IPS-11a (cell line): ENCODE measurements around the gene PPP2R5A.

Experiments
- H3K4me3 ChIP-seq: one replicate; pipeline ENCODE4 v1.5.1; 2013; ENCODE audit warnings: low read depth, low read length, control low read depth

PPP2R5A gene

DNA sequence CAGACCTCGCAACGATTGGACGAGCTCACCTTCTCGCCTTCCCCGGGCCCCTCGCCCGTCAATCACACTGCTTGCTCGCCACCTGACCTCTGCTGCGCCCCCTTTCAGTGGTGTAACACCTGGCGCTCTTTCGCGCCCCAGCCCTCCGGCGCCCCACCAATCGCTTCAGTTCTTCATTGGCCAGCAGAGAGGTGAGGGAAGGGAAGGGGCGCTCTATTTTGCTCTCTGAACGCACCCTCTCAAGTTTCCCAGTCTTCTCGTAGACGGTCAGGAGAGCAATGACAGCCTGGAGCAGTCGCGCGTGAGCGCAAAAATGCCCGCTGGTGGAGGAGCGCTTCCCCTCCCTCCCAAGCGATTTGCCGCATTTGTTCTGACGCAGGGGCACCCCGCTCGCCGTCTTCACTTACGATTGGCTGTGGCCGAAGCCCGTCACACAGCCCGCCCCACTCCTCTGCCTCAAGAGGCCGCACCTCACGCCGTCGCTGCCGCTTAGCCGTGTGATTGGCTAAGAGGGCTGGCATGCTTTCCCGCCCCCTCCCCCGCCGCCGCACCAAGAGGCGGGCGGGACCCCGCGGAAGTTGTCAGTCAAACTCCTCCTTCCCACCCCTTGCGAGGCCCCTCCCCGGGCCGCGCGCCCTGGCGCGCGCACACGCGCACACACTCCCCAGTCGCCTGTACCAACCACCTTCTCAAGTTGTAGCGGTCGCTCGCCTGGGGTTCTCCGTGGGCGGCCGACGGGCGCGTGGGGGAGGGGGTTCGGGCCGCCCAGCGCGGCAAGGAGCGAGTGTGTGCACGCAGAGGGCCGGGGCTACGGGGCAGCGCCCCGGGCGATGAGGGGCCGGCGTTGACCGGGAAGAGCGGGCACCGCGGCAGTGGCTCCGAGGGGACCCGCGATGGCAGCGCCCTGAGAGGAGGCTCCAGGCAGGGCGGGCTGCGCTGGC lies at the start of gene PPP2R5A:
Gene PPP2R5A (plus strand): TSS at position 667 of the 941 bp plus-strand sequence. CDS start 701 bp downstream, outside the sequence.
- peak within 1 kb of the TSS; percentile 85 for H3K4me3 ChIP-seq

DNA sequence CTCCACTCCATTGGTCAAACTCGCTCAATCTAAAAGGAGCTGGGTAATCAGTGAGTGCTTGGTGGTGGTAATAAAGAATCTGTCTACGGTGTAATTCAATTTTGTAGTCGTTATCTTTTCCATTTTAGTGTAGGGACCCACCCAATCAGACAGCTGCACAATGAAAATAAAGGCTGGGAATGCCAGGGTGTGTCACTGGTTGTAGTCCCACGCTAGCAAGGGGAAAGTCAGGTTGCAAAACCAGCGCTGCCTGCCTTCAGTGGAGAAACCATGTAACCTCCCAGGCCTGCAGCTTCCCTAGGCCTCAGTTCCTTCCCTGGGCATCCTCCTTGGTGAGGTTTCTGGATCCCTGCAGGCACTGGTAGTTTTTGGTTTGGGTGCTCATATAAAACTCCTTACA lies 49.4 kb upstream of the PPP2R5A start:
- H3K4me3 ChIP-seq: no peak overlapping the region

DNA sequence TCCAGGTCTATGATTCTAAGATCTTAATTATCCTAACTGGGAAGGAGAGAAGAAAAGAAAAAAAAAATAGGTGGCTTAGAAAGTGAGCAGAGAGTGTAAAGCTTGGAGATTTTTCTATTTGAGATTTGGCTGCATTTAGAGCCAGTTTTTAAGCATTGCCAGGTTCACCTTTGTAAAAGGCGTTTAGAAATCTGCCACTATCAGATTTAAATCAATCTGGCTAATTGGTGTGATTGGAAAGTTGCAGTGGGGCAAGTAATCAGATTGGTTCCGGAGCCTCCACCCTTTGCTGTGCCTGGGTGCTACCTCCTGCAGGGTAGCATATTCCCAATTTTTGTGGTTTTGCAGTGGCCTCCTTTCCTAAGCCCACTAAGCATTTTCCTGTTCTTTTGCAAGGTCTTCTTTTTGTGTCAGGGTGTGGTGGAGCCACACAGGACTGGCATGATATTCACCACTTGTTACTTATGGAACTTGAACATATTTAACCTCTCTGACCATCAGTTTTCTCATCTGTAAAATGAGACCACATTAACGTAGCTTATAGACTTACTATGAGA lies 48.5 kb upstream of the PPP2R5A start:
- H3K4me3 ChIP-seq: no peak overlapping the region

DNA sequence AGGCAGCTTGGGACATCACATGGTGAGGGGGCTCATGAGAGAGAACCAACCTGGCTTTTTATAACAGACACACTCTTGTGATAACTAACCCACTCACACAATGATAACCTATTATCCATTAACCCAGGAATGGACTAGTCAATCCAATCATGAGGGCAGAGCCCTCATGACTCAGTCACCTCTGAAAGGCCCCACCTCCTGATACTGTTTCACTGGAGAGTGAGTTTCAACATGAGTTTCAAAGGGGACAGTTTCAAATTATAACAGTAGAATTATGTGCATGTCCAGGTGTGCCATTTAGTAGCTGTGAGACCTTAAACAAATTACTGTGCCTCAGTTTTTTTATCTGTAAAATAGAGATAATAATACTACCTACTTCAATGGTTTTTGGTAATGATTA lies 47.6 kb upstream of the PPP2R5A start:
- no peak overlapping the region for H3K4me3 ChIP-seq

DNA sequence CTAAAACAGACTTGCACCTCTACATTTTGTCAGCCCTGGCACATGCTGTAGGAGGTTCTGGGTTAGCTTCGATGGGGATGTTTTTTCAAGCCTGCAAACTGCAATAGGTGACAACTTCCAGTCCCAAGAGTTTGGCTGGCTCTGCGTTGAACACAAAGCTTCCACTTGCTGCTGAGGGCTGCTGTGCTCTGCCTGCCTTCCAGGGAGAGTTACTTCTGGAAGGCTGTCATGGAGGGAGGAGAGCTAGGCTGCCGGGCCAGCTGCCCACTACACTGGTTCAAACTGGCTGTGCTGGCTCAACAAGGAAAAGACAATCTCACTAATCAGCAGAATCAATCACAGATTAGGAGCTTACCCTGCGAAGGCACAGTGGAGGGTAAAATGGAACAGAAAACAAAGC lies 46.7 kb upstream of the PPP2R5A start:
- H3K4me3 ChIP-seq: no peak overlapping the region

DNA sequence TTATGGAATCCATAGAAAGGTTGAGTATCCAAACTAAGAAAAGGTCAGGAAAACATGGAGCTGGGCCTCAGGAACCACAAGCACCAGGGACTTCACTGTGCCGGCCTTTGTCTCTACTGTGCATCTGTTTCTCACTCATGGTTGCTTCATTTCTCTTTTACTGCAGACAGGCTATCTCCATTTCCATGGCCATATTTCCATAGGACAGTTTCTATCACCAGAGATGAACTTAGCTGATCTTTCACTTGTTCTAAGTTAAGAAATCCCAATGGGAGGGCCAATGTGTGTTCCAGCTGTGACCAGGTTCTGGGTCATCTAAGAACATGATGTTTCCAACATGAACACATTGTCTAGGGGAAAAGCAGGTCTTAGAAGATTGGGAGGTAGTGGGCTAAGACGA lies 43.7 kb upstream of the PPP2R5A start:
- no peak overlapping the region for H3K4me3 ChIP-seq

DNA sequence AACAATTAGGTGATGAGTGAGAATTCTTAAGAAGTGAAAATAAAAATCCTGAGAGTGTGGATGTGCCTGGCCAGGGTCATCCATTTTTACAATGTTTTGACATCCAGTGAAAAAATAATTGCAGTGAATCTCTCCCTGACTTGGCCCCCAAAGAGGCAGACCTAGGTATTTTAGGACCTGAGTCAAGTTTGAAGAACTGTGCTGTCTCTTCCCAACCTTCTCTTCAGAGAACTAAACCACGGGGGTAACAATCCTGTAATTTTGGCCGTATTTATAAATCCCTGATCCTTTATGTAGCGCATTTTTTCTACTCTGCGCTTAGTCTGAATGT lies 43.3 kb upstream of the PPP2R5A start:
- H3K4me3 ChIP-seq: no peak overlapping the region

DNA sequence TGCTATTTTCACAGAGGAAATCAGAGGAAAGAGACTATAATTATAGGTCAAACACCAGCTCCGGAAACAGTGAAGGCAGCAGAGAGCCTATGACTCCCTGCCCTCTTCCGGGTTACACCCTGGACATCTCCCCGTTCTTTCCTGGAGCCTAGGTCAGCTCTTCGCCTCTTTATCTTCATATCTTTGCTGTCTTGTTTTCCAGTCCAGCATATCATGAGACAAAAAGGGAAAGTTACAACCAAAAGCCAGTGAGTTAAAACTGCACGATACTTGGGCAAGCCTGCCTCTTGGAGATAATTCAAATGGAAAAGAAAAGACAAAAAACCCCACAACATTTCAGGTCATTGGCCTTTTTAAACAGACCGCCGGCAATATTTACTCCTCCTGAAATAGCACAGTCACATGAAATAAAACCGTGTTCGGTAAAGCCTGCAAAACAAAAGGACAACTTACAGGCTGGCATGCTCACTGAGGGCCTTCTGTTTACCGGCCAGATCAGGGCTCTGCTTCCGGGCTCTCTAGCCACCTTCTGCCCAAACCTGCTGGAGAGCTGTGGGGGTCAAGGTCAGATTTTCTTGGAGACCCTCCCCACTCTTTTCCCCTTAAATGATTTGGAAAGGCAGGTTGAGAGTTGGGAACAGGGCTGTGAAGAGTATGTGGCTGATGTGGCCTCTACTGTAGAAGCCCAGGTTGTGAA lies 42.8 kb upstream of the PPP2R5A start:
- no peak overlapping the region for H3K4me3 ChIP-seq

DNA sequence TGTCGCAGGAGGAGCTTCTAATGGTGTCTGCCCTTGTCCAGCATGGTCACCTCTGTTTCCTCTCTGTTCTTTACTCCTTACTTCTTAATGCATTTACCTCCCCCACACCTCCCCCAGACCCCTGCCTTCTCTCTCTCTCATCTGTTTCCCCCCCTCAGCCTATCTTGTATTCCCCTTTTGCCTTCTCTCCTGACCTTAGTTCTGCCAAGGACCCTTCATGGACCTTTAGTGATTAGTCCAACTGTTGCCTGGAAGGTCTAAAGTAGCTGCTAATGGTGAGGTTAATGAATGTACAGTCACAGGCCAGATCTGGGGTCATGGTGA lies 42.3 kb upstream of the PPP2R5A start:
- no peak overlapping the region for H3K4me3 ChIP-seq

DNA sequence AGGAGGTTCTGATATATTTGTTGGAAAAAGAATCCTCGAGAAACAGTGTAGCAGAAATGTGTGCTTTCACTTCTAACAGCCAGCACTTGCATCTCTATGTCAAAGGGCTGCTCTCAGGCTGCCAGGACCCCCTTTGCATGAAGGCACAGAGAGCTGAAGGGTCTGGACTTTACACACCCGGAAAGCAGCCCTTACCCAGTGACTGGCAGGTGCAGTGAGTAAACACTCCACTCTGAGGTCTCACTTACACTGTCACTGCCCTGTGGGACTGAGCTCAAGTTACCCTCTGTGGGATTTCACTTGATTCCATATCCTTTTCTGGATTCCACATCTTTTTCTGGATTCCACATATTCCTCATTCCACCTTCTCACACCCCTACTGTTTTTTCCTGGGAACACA lies 40.8 kb upstream of the PPP2R5A start:
- no peak overlapping the region for H3K4me3 ChIP-seq

DNA sequence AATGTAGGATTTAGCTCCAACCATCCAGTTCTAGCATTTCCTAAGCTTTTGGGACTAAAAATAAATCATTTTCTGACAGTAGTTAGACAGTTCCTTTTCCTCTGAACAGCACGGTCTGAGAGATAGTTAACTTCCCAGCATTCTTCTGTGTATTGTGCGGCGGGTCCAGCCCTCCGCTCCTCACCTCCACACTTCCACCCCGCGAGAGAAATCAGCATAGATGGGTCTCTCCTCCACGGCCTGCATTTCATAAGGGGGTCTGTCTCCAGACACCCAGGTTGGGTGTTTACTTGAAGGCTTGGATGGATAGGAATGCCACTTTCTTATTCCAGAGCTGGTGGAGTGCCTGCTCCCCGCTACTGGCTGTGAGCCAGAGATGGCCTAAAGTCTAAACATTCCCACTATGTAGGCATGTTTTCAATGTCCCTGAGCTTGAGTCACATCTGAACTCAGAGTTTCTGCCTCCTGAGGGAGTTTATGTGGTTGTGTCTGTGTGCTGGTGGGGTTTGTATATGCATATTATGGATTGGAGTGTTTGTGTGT lies 38.0 kb upstream of the PPP2R5A start:
- no peak overlapping the region for H3K4me3 ChIP-seq

DNA sequence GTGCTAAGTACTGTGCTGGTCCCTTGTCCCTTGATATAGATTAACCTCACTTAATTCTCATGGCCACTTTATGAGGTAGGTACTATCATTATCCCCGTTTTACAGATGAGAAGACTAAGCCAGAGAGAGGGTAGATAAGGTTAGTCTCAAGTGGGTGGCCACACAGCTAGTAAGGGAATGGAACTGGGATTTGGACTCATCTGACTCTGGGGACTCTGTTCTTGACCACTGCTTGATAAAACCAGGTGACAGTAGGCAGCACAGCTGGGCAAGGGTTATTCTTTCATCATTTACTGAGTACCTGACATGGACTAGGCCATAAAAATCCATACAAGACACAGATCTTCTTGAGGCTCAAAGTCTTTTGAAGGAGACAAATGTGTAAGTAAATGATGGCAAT lies 37.2 kb upstream of the PPP2R5A start:
- no peak overlapping the region for H3K4me3 ChIP-seq

DNA sequence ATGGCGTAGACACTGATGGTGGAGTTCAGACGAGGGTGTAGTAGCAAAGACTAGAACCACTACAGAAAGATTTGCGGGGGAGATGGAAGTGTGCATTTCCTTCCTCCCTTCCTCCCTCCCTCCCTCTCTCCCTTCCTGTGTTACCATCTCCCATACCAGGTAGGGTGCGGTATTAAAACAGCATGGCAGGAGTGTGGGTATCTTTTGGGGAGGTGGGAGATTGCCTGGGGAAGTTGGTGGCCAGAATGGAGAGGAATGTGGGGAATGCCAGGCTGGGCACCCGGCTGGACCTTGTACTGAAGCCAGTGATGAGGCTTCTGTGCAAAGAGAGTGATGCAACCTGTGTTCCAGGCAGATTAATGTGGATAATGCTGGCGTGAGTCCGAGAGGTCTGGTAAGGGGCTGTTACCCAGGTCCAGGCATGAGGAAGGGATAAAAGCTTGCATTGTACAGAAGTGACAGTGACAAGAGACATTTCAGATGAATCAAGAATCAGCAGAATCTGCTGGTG lies 30.3 kb upstream of the PPP2R5A start:
- no peak overlapping the region for H3K4me3 ChIP-seq

DNA sequence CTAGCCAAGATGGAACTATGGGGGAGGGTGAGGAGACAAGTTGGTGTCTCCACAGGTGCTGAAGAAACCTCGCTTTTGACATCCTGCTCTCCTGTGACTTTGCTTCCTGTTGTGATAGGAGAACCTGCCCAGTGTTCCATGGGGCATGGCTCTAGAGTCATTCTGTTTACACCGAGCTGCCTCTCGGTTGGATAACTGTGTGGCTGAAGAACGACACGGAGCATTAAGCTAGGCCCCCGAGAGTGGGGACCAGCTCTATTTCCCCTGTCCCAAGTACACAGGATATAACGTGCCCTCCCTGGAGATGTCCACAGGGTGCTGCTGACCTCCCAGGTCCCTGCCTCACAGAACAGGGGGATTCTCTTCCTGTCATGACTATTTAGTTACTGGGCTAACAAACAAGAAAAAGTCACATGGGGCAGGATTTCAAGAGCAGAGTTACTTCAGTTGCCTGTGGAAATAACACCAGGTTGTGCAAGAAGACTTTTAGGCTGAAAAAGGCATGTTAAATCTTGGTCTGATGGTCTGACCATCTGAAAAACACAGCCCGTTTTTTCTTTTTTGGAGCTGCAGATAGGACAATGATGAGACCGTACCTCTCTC lies 29.4 kb upstream of the PPP2R5A start:
- no peak overlapping the region for H3K4me3 ChIP-seq

DNA sequence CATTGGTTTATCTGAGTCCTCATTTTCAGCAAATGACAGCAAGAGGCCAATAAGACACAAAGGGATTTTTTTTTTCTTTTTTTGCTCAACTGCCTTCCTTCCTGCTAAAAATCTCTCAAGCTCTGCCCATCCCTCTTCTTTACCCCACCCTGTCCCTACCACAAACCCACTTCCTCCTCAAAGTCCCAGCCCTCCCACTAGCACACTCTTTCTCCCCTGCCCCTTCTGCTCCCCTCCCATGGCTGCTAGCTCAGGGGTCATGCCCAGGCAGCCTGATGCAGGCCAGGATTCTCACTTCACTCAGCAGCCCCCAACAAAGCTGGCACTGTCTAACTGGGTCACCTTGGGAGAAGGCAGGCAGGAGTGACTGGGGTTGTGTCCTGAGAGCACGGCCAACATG lies 28.8 kb upstream of the PPP2R5A start:
- H3K4me3 ChIP-seq: no peak overlapping the region

DNA sequence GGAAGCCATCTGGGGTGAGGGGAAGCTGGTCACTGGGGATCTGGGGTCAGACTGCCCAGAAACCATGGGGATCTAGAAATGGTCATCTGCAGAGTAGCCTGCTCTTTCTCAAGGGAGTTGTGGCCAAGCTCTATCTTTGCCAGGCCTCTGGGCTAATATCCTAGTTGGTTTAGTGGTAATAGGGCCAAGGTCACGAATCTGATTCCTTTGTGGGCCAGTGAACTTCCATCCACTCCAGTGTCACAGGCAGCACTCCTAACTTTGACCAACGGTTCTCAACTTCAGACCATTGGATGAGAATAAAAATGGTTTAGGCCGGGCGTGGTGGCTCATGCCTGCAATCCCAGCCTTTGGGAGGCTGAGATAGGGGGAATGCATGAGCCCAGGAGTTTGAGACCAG lies 28.1 kb upstream of the PPP2R5A start:
- H3K4me3 ChIP-seq: no peak overlapping the region

DNA sequence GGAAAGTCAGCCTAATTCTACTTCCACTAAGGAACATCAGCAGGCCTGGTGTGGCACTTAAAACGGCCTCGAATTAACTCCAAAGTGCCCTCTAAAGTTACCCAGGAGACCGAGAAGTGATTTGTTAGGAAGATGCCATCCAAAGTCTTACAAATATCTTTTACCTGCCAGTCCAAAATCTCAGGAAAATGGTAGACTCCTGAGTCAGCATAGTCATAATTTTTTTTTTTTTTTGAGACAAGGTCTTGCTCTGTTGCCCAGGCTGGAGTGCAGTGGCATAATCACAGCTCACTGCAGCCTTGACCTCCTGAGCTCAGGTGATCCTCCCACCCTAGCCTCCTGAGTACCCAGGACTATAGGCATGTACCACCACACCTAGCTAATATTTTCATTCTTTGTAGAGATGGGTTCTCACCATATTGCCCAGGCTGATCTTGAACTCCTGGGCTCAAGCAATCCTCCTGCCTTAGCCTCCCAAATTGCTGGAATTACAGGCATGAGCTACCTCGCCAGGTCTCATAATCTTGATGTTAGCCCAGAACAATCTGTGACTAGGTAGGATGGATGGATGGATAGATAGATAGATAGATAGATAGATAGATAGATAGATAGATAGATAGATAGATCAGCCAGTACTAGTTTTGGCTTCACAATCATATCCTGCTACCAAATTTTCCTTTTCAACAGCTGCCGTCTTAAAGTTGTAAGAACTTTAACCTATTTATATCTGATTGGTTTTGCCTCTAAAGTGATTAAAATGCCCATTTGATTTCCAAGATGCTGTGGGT lies 25.3 kb upstream of the PPP2R5A start:
- no peak overlapping the region for H3K4me3 ChIP-seq

DNA sequence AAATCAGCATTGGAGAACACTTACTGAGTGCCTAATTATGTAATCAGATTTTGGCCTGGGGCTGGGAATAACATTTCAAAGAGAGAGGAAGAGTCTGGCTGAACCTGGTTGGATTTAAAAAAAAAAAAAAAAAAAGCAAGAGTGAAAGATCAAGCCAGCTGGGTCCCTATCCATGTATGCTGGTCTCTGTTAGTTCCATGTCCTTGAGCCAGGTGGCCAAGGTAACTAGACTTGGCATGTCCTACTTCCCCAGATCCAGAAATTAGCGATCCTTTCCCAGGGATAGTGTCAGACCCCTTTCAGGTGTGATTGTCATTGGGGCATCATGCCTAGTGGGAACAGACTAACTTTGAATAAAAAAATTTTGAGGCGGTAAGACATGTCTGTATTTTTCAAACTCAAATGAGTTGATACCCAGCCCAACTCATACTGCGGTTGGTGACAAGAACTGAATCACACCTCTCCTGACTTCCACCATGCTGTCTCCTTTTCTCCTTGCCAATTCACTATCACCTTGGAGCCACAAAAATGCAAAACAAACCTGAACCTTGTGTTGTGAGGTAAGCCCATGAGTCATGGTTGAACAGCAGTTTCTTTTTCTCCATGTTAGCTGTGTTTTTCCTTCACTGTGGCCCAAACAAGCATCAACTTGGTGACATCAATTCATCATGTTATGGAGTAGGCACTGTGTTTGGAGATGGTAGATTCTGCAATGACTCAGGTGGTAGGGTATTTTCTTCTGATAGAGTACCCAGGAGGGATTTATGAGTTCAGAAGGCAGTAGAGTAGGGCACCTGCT lies 24.5 kb upstream of the PPP2R5A start:
- no peak overlapping the region for H3K4me3 ChIP-seq

DNA sequence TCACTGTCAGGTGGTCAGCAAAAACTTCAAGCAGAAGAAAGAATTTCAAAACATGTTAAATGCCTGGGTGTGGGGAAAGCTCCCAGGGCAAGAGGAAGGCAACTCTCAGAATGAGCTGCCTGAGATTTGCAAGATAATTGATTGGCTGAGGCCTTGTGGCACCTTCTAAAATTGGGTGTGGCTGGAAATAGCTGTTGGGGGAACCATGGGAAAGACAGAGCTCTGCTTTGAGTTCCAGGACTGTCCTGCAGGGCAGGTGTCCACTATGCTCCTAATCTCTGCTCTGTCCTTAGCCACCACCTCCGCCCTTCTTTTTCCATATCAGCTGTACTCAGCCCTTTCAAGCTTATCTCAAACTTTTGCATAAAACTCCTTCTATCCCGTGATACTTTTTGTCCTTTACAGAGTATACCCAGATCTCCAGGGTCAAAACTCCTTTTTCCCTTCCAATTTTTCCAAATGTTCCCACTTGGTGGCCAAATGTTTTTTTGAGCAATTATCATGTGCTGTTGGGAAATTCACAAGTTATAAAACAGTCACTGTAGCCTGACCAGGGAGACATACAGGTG lies 23.8 kb upstream of the PPP2R5A start:
- no peak overlapping the region for H3K4me3 ChIP-seq
